ENCODE results near the gene CBX7. TPM values are rescaled to one million over a fixed set of nuclear protein-coding genes. Genes with fewer than 3 reads are reported as not detected.
A peak's percentile ranks its signal among the peaks of the same experiment; 100 is the strongest.

CBX7 gene
- total RNA-seq, 1 donor: 8.0 TPM

GRCh38 chr22:39183991-39184585, 31.6 kb upstream of the CBX7 start:
- DNase-seq (ENCODE audit: low read depth): peak; percentile 44
- no peak overlapping the region for H3K4me3 ChIP-seq (ENCODE audit: low read depth, low read length)
- TF ChIP-seq CTCF (IDR thresholded peaks at IDR 0.05; ENCODE audit: insufficient read depth, low read length): no peak

- no peak overlapping the region for H3K4me3 ChIP-seq (ENCODE audit: low read depth, low read length)
- DNase-seq (ENCODE audit: low read depth): no peak
- TF ChIP-seq CTCF (IDR thresholded peaks at IDR 0.05; ENCODE audit: insufficient read depth, low read length): no peak
These were observed 30.1 kb upstream of the CBX7 start for GRCh38 chr22:39182478-39183030.

- no peak for DNase-seq (ENCODE audit: low read depth)
- no peak for TF ChIP-seq CTCF (IDR thresholded peaks at IDR 0.05; ENCODE audit: insufficient read depth, low read length)
- H3K4me3 ChIP-seq (ENCODE audit: low read depth, low read length): no peak overlapping the region
These were observed 29.3 kb upstream of the CBX7 start for GRCh38 chr22:39181778-39182177.

GRCh38 chr22:39181356-39181755, 28.9 kb upstream of the CBX7 start:
- no peak overlapping the region for H3K4me3 ChIP-seq (ENCODE audit: low read depth, low read length)
- no peak for DNase-seq (ENCODE audit: low read depth)
- TF ChIP-seq CTCF (IDR thresholded peaks at IDR 0.05; ENCODE audit: insufficient read depth, low read length): no peak

- no peak for TF ChIP-seq CTCF (IDR thresholded peaks at IDR 0.05; ENCODE audit: insufficient read depth, low read length)
- no peak for DNase-seq (ENCODE audit: low read depth)
- H3K4me3 ChIP-seq (ENCODE audit: low read depth, low read length): no peak overlapping the region
These were observed 27.4 kb upstream of the CBX7 start for GRCh38 chr22:39179841-39180335.

- no peak for DNase-seq (ENCODE audit: low read depth)
- H3K4me3 ChIP-seq (ENCODE audit: low read depth, low read length): no peak overlapping the region
- TF ChIP-seq CTCF (IDR thresholded peaks at IDR 0.05; ENCODE audit: insufficient read depth, low read length): no peak
These were observed 26.9 kb upstream of the CBX7 start for GRCh38 chr22:39179401-39179827.

Measured in fibroblast of the aortic adventitia (primary cell).